GM19467 (cell line): ENCODE data around the gene HNRNPM.

Experiments used
- ATAC-seq: cut with Tn5 transposase; IDR thresholded peaks from one replicate; pipeline ENCODE4 v1.9.1; 2021; ENCODE audit warnings: mild to moderate bottlenecking, moderate library complexity; ENCODE audit not compliant: unreplicated experiment

The HNRNPM gene

GRCh38 chr19:8537099-8537498 lies 92.3 kb downstream of the HNRNPM start:
- no peak for ATAC-seq
